Measurements from ENCODE around the gene NEK4.

Gene NEK4

GRCh38 chr3:52792961-52793695 is 22.4 kb upstream of the NEK4 start:
- peak; percentile 43 for DNase-seq (ENCODE audit: low spot score)

GRCh38 chr3:52792413-52792812 is 21.7 kb upstream of the NEK4 start:
- no peak for DNase-seq (ENCODE audit: low spot score)

DNA sequence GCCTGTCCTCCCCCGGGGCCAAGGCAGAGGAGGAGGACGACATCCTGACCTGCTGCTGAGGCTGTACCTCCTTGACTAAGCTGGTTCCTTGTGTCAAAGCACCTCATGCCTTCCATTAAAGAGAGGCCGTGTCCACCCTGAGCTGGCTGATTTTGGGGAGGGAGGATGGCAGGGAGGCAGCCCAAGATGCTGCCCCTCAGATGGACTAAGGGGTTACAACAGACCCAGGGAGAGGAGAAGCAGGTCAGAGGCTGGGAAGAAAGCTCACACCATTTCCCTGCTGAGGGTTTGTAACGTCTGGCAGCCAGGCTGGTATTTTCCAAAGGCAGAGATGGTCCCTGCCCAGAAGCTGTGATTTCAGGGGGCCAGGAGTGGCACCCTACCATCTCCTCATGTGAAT is 21.2 kb upstream of the NEK4 start:
- no peak for DNase-seq (ENCODE audit: low spot score)

DNA sequence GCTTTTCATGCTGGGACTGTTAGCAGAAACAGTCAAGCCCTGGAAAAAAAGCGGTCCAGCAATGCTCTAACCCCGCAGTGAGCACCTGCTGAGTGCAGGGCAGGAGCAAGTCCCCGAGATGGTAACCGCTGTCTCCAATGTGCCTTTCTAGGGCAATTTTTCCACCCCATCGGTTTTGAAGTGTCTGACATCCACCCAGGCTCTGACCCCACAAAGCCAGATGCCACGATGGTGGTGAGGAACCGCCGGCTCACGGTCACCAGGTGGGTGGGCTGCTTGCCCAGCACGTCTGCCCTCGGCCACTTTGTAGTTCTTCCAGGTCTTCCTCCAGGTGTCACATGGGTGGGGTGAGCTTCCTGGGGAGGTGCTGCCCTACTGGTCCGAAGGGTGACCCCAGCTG is 20.6 kb upstream of the NEK4 start:
- DNase-seq (ENCODE audit: low spot score), result no peak

DNA sequence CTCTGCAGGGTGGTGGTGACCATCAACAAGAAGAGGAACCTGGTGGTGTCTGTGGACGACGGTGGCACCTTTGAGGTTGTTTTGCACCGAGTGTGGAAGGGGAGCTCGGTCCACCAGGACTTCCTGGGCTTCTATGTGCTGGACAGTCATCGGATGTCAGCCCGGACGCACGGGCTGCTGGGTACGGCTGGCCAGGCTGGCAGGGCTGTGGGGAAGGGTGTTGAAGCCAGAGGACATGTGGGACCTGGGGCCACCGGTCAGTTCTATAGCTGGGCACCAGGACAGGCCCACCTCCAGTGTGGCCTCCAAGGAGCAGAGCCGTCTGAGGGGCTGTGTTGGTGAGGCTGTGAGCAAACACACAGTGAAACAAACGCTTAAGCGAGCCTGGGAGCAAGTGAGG is 20.0 kb upstream of the NEK4 start:
- no peak for DNase-seq (ENCODE audit: low spot score)

DNA sequence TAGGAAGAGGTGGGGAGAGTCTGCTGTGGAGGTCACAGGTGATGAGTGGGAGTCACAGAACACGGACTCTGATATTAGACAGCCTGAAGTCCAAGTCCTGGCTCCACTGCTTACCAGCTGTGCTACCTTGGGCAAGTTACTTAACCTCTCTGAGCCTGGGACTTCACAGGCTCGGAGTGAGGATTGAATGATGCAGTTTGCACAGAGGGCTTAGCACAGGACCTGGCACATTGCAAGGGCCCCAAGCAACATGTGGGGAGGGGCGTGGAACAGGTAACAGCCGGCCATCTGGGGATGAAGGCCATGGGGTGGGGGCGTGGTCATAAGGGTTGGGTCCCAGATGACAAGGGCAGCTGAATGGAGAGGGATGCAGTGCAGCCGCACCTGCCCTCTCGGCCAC is 19.6 kb upstream of the NEK4 start:
- DNase-seq (ENCODE audit: low spot score), result no peak

- no peak for DNase-seq (ENCODE audit: low spot score)
Measured at GRCh38 chr3:52789746-52790040, 19.0 kb upstream of the NEK4 start.

DNA sequence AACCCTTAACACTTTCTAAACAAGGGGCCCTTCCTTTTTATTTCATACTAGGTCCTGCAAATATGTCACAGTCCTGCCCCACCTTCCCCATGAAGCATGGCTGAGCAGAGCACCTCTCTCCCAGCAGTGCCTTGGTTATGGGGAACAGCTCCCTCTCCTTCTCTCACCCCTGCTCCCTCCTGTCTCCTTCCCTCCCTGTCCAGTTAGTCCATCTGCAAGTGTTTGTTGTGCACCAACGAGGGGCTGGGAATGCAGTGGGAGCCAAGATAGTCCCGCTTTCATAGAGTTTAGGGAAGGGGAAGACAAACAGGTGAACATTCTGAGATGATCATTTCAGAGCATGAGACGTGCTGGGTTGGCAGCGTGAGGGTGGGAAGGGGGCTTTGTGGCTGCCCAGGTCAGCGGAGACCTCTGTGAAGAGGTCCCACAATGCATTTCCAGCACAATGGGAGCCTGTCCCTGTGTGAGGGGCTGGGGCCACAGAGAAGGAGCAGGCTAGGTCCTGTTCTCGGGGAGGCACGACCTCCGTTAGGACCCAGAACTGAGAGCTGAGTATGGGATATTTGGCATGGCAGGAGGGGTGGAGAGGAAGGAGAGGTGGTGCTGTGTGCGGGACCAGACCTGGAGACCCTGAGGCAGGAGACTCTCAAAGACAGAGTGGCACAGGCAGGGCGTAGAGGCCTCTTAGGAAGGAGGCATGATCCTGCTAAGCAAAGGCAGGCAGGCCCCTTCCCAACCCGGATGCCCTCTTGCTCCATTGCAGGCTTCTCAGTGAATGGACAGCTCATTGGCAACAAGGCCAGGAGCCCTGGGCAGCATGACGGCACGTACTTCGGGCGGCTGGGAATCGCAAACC is 18.4 kb upstream of the NEK4 start:
- DNase-seq (ENCODE audit: low spot score), result no peak

- peak; percentile 44 for DNase-seq (ENCODE audit: low spot score)
Measured at GRCh38 chr3:52787672-52788625, 17.2 kb upstream of the NEK4 start.

- no peak for DNase-seq (ENCODE audit: low spot score)
Measured at GRCh38 chr3:52787246-52787645, 16.5 kb upstream of the NEK4 start.

- DNase-seq (ENCODE audit: low spot score), result no peak
Measured at GRCh38 chr3:52786330-52787215, 15.8 kb upstream of the NEK4 start.

DNA sequence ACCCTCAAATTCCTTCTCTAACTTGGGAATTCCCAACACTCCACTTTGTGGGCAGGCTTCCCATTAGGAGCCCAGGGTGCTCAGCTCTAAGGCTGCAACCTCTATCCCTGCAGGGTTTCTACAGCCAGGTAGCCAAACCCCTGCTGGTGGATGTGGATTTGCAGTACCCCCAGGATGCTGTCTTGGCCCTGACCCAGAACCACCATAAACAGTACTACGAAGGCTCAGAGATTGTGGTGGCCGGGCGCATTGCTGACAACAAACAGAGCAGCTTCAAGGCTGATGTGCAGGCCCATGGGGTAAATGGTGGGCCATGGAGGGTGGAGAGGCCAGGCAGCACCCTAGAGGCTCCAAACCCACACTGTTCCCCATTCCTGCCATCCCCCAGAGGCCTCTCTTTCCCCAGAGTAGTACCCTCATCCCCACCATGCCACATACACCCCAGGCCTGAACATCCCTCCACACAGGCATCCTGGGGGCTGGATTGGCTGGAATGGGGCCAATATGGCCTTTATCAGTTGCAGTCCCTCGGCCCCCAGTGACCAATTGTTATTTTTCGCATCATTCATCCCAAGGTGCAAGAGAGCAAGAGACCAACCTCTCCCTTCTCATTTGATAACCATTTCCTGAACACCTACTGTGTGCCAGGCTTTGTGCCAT is 14.3 kb upstream of the NEK4 start:
- DNase-seq (ENCODE audit: low spot score), result no peak

DNA sequence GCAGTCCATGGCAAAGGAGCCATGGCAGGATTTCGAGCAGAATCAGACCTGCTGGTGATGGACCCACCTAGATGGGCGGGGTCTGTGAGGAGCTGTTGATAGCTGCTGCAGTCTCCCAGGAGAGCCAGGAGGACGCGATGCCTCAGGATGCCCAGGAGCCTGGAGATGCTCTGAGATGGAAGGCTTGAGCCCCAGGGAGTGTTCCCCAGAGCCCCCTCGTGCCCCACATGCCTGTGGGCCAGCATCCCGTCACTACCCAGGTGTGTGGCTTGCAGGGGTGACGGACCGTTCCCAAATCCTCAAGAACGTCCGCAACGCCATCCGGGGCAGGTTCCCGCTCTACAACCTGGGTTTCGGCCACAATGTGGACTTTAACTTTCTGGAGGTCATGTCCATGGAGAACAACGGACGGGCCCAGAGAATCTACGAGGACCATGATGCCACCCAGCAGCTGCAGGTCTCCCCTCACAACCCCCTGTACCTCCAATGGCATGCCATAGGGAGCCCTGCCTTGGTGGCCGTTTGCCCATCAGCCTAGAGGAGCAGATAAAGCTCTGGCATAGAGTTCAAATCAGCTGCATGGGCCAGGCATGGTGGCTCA is 13.4 kb upstream of the NEK4 start:
- no peak for DNase-seq (ENCODE audit: low spot score)

DNA sequence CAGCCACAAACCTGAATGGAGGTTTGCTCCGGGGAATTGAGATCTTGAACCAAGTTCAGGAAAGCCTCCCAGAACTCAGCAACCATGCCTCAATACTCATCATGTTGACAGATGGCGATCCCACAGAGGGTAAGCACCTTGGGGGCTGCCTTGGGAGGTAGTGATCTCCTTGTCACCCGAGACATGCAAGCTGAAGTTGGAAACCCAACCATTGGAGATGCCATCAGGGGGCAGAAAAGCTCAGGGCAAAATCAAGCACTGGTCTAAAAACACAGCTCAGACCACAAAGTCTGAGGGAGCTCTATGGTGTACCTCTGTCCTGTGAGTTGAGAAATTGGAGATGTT is 12.4 kb upstream of the NEK4 start:
- no peak for DNase-seq (ENCODE audit: low spot score)

- DNase-seq (ENCODE audit: low spot score), result no peak
Measured at GRCh38 chr3:52782412-52783210, 11.9 kb upstream of the NEK4 start.

DNA sequence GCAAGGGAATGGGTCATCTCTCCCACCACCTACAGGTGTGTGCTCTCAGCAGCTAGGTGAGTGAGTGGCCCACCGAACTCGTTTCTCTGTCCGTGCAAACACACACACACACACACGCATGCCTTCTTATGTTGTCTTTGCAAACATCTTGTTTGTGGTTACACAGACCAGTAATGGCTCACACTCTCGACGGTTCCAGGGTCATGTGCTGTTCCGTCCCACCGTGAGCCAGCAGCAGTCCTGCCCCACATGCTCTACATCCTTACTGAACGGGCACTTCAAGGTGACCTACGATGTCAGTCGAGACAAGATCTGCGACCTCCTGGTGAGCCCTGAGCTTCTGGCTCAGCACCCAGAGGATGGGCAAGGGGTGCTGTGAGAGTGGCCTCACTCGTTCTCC is 11.0 kb upstream of the NEK4 start:
- no peak for DNase-seq (ENCODE audit: low spot score)

DNA sequence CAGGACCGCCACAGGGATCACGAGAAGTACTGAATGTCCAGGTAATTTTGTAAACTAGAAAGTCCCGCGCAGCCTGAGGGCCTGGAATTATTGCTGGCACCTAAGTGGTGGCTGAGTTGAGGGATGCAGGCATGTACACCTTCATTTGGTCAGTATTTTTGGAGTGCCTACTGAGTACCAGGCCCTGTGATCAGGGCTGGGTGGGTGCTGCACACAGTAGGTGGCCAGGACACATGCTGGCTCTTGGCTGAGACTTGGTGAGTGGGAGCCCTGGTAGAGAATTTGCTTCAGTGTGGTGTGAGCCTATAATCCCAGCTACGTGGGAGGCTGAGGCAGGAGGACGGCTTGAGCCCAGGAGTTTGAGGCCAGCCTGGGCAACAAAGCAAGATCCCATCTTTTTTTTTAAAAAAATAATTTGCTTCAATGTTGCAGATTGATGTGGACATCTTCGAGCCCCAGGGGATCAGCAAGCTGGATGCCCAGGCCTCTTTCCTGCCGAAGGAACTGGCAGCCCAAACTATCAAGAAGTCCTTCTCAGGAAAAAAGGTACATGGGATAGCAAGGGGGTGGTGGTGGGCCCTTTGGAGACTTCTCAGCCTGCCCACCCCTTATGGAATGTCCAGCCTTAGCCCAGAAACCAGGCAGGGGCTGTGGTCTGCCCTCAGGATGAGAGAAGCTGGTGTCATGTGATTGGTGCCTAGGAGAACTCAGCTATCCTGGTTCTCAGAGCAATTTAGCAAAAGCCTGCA is 9.3 kb upstream of the NEK4 start:
- DNase-seq (ENCODE audit: low spot score), result no peak

- DNase-seq (ENCODE audit: low spot score), result no peak
Measured at GRCh38 chr3:52779011-52779836, 8.5 kb upstream of the NEK4 start.

Data from AG08396 (cell line).